Neural cell (in vitro differentiated cells): ENCODE data around the gene PDE4D. TPM values are rescaled to one million over a fixed set of nuclear protein-coding genes. Genes with fewer than 3 reads are reported as not detected.

Experiments used
- H2AFZ ChIP-seq: fragments of 200-600, 300-800 bp; sonication (generic), shearing (Covaris generic); 2 replicates; pipeline ENCODE4 v1.6.0; 2014; ENCODE audit warnings: low read depth, mild to moderate bottlenecking, antibody characterized with exemption, low read length, moderate library complexity
- H3F3A ChIP-seq: fragments of 200-600 bp; shearing (Covaris generic); 2 replicates; pipeline ENCODE4 v1.6.1; 2016; ENCODE audit warnings: mild to moderate bottlenecking, moderate library complexity, mixed read lengths, antibody characterized with exemption, low read length; ENCODE audit not compliant: insufficient read depth, poor library complexity, severe bottlenecking
- H3K27ac ChIP-seq: fragments of 200-600, 300-800 bp; sonication (generic), shearing (Covaris generic); 2 replicates; pipeline ENCODE4 v1.5.1; 2014; ENCODE audit warnings: mild to moderate bottlenecking, low read length, moderate library complexity
- H3K27me3 ChIP-seq: fragments of 300-800, 200-600 bp; sonication (generic), shearing (Covaris generic); 2 replicates; pipeline ENCODE4 v1.6.0; 2014; ENCODE audit warnings: mild to moderate bottlenecking, low read depth, low read length, moderate library complexity; ENCODE audit not compliant: insufficient read depth
- H3K36me3 ChIP-seq: fragments of 300-800, 200-600 bp; sonication (generic), shearing (Covaris generic); 2 replicates; pipeline ENCODE4 v1.5.1; 2014; ENCODE audit warnings: mild to moderate bottlenecking, antibody characterized with exemption, low read length, moderate library complexity; ENCODE audit not compliant: insufficient read depth
- H3K4me2 ChIP-seq: fragments of 300-800, 200-600 bp; sonication (generic), shearing (Covaris generic); 2 replicates; pipeline ENCODE4 v1.6.0; 2014; ENCODE audit warnings: mild to moderate bottlenecking, low read length
- H3K4me3 ChIP-seq: fragments of 300-800, 200-600 bp; sonication (generic), shearing (Covaris generic); 2 replicates; pipeline ENCODE4 v1.5.1; 2014; ENCODE audit warnings: mild to moderate bottlenecking, low read length, moderate library complexity
- H3K79me2 ChIP-seq: fragments of 200-600 bp; shearing (Covaris generic); replicated peaks from 2 replicates; pipeline ENCODE4 v1.6.0; 2014; ENCODE audit warnings: mild to moderate bottlenecking, low read length, moderate library complexity; ENCODE audit not compliant: insufficient read depth
- H3K9ac ChIP-seq: fragments of 300-800, 200-600 bp; sonication (generic), shearing (Covaris generic); 2 replicates; pipeline ENCODE4 v1.6.1; 2016; ENCODE audit warnings: mild to moderate bottlenecking, low read length, mixed read lengths
- H3K9me2 ChIP-seq: fragments of 200-600 bp; shearing (Covaris generic); 2 replicates; pipeline ENCODE4 v1.6.1; 2016; ENCODE audit warnings: mild to moderate bottlenecking, low read length, mixed read lengths; ENCODE audit not compliant: insufficient read depth
- H3K9me3 ChIP-seq: fragments of 200-600, 300-800 bp; sonication (generic), shearing (Covaris generic); 2 replicates; pipeline ENCODE4 v1.6.1; 2016; ENCODE audit warnings: mild to moderate bottlenecking, mixed run types, low read length, moderate library complexity, mixed read lengths
- H4K20me1 ChIP-seq: fragments of 200-600 bp; shearing (Covaris generic); 2 replicates; pipeline ENCODE4 v1.6.1; 2016; ENCODE audit warnings: mild to moderate bottlenecking, mixed run types; ENCODE audit not compliant: insufficient read depth
- CTCF ChIP-seq: fragments of 450-650 bp; IDR thresholded peaks from 2 replicates; pipeline ENCODE4 v1.5.1; 2014; ENCODE audit warnings: antibody characterized with exemption, mild to moderate bottlenecking, moderate library complexity; ENCODE audit not compliant: poor library complexity, severe bottlenecking
- EP300 ChIP-seq: fragments of 450-650 bp; conservative IDR thresholded peaks from 2 replicates; pipeline ENCODE4 v1.6.1; 2014; ENCODE audit warnings: antibody characterized with exemption, mild to moderate bottlenecking, moderate library complexity; ENCODE audit not compliant: poor library complexity, severe bottlenecking
- EZH2 ChIP-seq: fragments of 200-600, 300-800 bp; shearing (Covaris generic), sonication (generic); IDR thresholded peaks from 2 replicates; pipeline ENCODE4 v1.6.1; 2014; ENCODE audit warnings: antibody characterized with exemption, low read length, borderline replicate concordance, mild to moderate bottlenecking; ENCODE audit not compliant: insufficient read depth, poor library complexity, severe bottlenecking
- MXI1 ChIP-seq: fragments of 450-650 bp; conservative IDR thresholded peaks from 2 replicates; pipeline ENCODE4 v1.6.1; 2014; ENCODE audit warnings: antibody characterized with exemption, mild to moderate bottlenecking; ENCODE audit not compliant: poor library complexity, severe bottlenecking
- POLR2AphosphoS5 ChIP-seq: IDR thresholded peaks from 2 replicates; pipeline ENCODE4 v1.6.1; 2012
- RAD21 ChIP-seq: fragments of 450-650 bp; conservative IDR thresholded peaks from 2 replicates; pipeline ENCODE4 v1.6.1; 2014; ENCODE audit warnings: antibody characterized with exemption, mild to moderate bottlenecking, moderate library complexity
- REST ChIP-seq: IDR thresholded peaks from 2 replicates; pipeline ENCODE4 v1.6.1; 2012; ENCODE audit warnings: borderline replicate concordance
- SMC3 ChIP-seq: fragments of 450-650 bp; conservative IDR thresholded peaks from 2 replicates; pipeline ENCODE4 v1.6.1; 2014; ENCODE audit warnings: antibody characterized with exemption, mild to moderate bottlenecking, moderate library complexity; ENCODE audit not compliant: poor library complexity
- TAF1 ChIP-seq: IDR thresholded peaks from 2 replicates; pipeline ENCODE4 v1.6.1; 2012; ENCODE audit warnings: low read depth
- polyA plus RNA-seq: library from polyadenylated mRNA; depleted of rRNA; stranded (reverse); fragments of >200 nt; gene quantifications from 2 replicates; pipeline ENCODE4 v1.2.3, GENCODE V29; 2014

Gene PDE4D
- polyA plus RNA-seq, 1 donor from 2014 or later = 42.8 TPM

GRCh38 chr5:59152701-59153245, 740.8 kb downstream of the PDE4D start:
- Histone ChIP-seq H3F3A (no peaks in the 10 kb centered on the region), H3K9me3 (no peaks in the 10 kb centered on the region), H3K9ac (no peak overlapping the region), H2AFZ (no peak overlapping the region), H3K27me3 (no peaks in the 10 kb centered on the region), H3K9me2 (no peaks in the 10 kb centered on the region), H3K79me2 (no peaks in the 10 kb centered on the region), H3K27ac (no peak overlapping the region), H3K4me3 (no peak overlapping the region), H4K20me1 (no peaks in the 10 kb centered on the region), H3K4me2 (no peak overlapping the region), H3K36me3 (no peaks in the 10 kb centered on the region)
- TF ChIP-seq MXI1 = no peak
- no peak for TF ChIP-seq SMC3
- no peak for TF ChIP-seq REST
- no peak for TF ChIP-seq EP300
- TF ChIP-seq TAF1 = no peak
- TF ChIP-seq CTCF = no peak
- no peak for TF ChIP-seq POLR2AphosphoS5
- TF ChIP-seq RAD21 = no peak
- no peak for TF ChIP-seq EZH2

GRCh38 chr5:59151162-59151889, 742.2 kb downstream of the PDE4D start:
- no peaks in the 10 kb centered on the region for H3F3A ChIP-seq
- H3K36me3 ChIP-seq = no peaks in the 10 kb centered on the region
- H3K27me3 ChIP-seq = no peaks in the 10 kb centered on the region
- H3K4me2 ChIP-seq = no peak overlapping the region
- no peaks in the 10 kb centered on the region for H3K9me2 ChIP-seq
- H3K79me2 ChIP-seq = no peaks in the 10 kb centered on the region
- no peaks in the 10 kb centered on the region for H4K20me1 ChIP-seq
- no peak overlapping the region for H3K4me3 ChIP-seq
- no peak overlapping the region for H2AFZ ChIP-seq
- H3K9me3 ChIP-seq = no peaks in the 10 kb centered on the region
- TF ChIP-seq POLR2AphosphoS5 (no peak), RAD21 (no peak), SMC3 (no peak)
- no peak overlapping the region for H3K9ac ChIP-seq
- no peak overlapping the region for H3K27ac ChIP-seq
